Panc1 (cell line): Measurements from ENCODE around the gene LRRC59. TPM values are rescaled to one million over a fixed set of nuclear protein-coding genes. Genes with fewer than 3 reads are reported as not detected.

ENCODE experiments used
- total RNA-seq: library from RNA; stranded (reverse); gene quantifications from one replicate; pipeline ENCODE4 v1.2.1, GENCODE V29; 2021; ENCODE audit not compliant: unreplicated experiment

The LRRC59 gene
- total RNA-seq, 1 experiment from 2014 or later = 167 TPM

Other genes starting within 250 kb of the LRRC59 start
- 114 TPM for gene PPP1R9B, start 246.8 kb downstream of the LRRC59 start, total RNA-seq
- gene SGCA, start 231.5 kb downstream of the LRRC59 start, total RNA-seq = not detected
- gene COL1A1, start 195.9 kb downstream of the LRRC59 start, total RNA-seq = 52.7 TPM
- gene TMEM92, start 123.1 kb downstream of the LRRC59 start, total RNA-seq = 0.54 TPM
- 28.5 TPM for gene XYLT2, start 51.4 kb downstream of the LRRC59 start, total RNA-seq
- gene MRPL27, start 24.3 kb downstream of the LRRC59 start, total RNA-seq = 136 TPM
- 15.3 TPM for gene EME1, start 24.3 kb downstream of the LRRC59 start, total RNA-seq
- 17.2 TPM for gene ACSF2, start 28.7 kb upstream of the LRRC59 start, total RNA-seq
- gene CHAD, start 71.4 kb upstream of the LRRC59 start, total RNA-seq = not detected
- 40.2 TPM for gene RSAD1, start 81.3 kb upstream of the LRRC59 start, total RNA-seq
- 2.2 TPM for gene MYCBPAP, start 110.9 kb upstream of the LRRC59 start, total RNA-seq
- 0.92 TPM for gene EPN3, start 135.2 kb upstream of the LRRC59 start, total RNA-seq
- gene SPATA20, start 149.7 kb upstream of the LRRC59 start, total RNA-seq = 82.2 TPM
- 10.0 TPM for gene CACNA1G, start 163.2 kb upstream of the LRRC59 start, total RNA-seq
- 128 TPM for gene ABCC3, start 237.4 kb upstream of the LRRC59 start, total RNA-seq